Naive thymus-derived CD4-positive, alpha-beta T cell (primary cell): ENCODE data around the gene PODN. TPM values are rescaled to one million over a fixed set of nuclear protein-coding genes. Genes with fewer than 3 reads are reported as not detected.
A peak's percentile ranks its signal among the peaks of the same experiment; 100 is the strongest.

Experiments used
- ATAC-seq: fragments of 150-1000 bp; cut with Tn5 transposase; 2 replicates; pipeline ENCODE4 v1.10.0; 2021; ENCODE audit warnings: mild to moderate bottlenecking, moderate library complexity
- CTCF ChIA-PET: fragments of 350-600 bp; sonication (Branson Sonifier 250); formaldehyde crosslinking; loops from one replicate; lab custom pipeline; 2021; ENCODE audit warnings: antibody characterized with exemption; lab: Charles Lee
- POLR2A ChIA-PET: fragments of 350-600 bp; sonication (Branson Sonifier 250); formaldehyde crosslinking; loops from one replicate; lab custom pipeline; 2021; ENCODE audit warnings: antibody characterized with exemption, inconsistent platforms; lab: Charles Lee
- DNase-seq, 9 donors: peaks; one replicate each; pipeline versions ENCODE4 v3.0.0 to v3.0.0-alpha.2; 2020 to 2022; ENCODE audit warnings: mixed read lengths in 1 of 9
- H3K27ac ChIP-seq: one replicate; pipeline ENCODE4 v1.7.0; 2013; ENCODE audit warnings: mild to moderate bottlenecking, low read depth, low read length, moderate library complexity
- H3K27me3 ChIP-seq, 2 donors: one replicate each; pipeline ENCODE4 v1.7.0; 2013; ENCODE audit warnings: low read length in 2 of 2, mild to moderate bottlenecking in 2 of 2, moderate library complexity in 2 of 2; ENCODE audit not compliant: control insufficient read depth in 2 of 2, insufficient read depth in 2 of 2
- H3K36me3 ChIP-seq, 3 experiments: 1 replicate in 2 of 3; 2 replicates in 1 of 3; pipeline ENCODE4 v1.7.0; 2013; ENCODE audit warnings: low read length in 3 of 3, mild to moderate bottlenecking in 3 of 3, moderate library complexity in 1 of 3; ENCODE audit not compliant: insufficient read depth in 3 of 3, control insufficient read depth in 2 of 3
- H3K4me1 ChIP-seq, 2 donors: one replicate each; pipeline ENCODE4 v1.7.0; 2013; ENCODE audit warnings: low read length in 2 of 2, mild to moderate bottlenecking in 2 of 2, moderate library complexity in 1 of 2; ENCODE audit not compliant: control insufficient read depth in 2 of 2, insufficient read depth in 2 of 2
- H3K4me3 ChIP-seq: 2 replicates; pipeline ENCODE4 v1.7.0; 2013; ENCODE audit warnings: mild to moderate bottlenecking, low read length
- H3K9me3 ChIP-seq, 3 experiments: 1 replicate in 2 of 3; 2 replicates in 1 of 3; pipeline ENCODE4 v1.7.0; 2013; ENCODE audit warnings: low read length in 3 of 3; ENCODE audit not compliant: control insufficient read depth in 2 of 3
- H3K27ac Mint-ChIP-seq, 9 donors: one replicate each; pipeline ENCODE4 v1.8.0; 2020 to 2022; ENCODE audit warnings: mixed read lengths in 9 of 9, mild to moderate bottlenecking in 8 of 9, moderate library complexity in 5 of 9, inconsistent platforms in 2 of 9
- H3K27me3 Mint-ChIP-seq, 5 donors: one replicate each; pipeline ENCODE4 v1.8.0; 2021 to 2022; ENCODE audit warnings: mixed read lengths in 5 of 5, mild to moderate bottlenecking in 1 of 5
- H3K36me3 Mint-ChIP-seq, 5 donors: one replicate each; pipeline ENCODE4 v1.8.0; 2020 to 2022; ENCODE audit warnings: mixed read lengths in 5 of 5, mild to moderate bottlenecking in 3 of 5, inconsistent platforms in 1 of 5
- H3K4me1 Mint-ChIP-seq, 7 donors: one replicate each; pipeline ENCODE4 v1.8.0; 2020 to 2022; ENCODE audit warnings: mixed read lengths in 7 of 7, mild to moderate bottlenecking in 3 of 7, inconsistent platforms in 1 of 7
- H3K4me3 Mint-ChIP-seq, 10 donors: one replicate each; pipeline ENCODE4 v1.8.0; 2020 to 2022; ENCODE audit warnings: mild to moderate bottlenecking in 10 of 10, mixed read lengths in 10 of 10, moderate library complexity in 6 of 10, inconsistent platforms in 2 of 10
- H3K9me3 Mint-ChIP-seq, 11 donors: one replicate each; pipeline ENCODE4 v1.8.0; 2020 to 2022; ENCODE audit warnings: mixed read lengths in 11 of 11, mild to moderate bottlenecking in 4 of 11, inconsistent platforms in 1 of 11, moderate library complexity in 1 of 11
- intact Hi-C, 2 donors: fragments of 100-400 bp; cut with micrococcal nuclease; formaldehyde crosslinking; loops; one replicate each; pipeline ENCODE4 v1.15.1; 2023
- polyA plus RNA-seq, 2 donors: library from polyadenylated mRNA; unstranded; fragments of 300-500 nt; fragmentation: Illumina TruSeq; gene quantifications; one replicate each; pipeline ENCODE4 v1.2.3, GENCODE V29; 2021
- total RNA-seq, 6 experiments: library from RNA in 5 of 6; stranded (reverse) in 5 of 6; gene quantifications; 1 replicate in 5 of 6; 2 replicates in 1 of 6; pipeline ENCODE4 v1.2.3 and lab custom pipeline; 2021 to 2026

PODN gene
- total and polyA plus RNA-seq, 7 experiments from 2014 or later, result 0.88 TPM; not detected in 6

GRCh38 chr1:53061123-53061858 lies 722 bp upstream of the PODN start:
- H3K9me3 ChIP-seq, result no peaks in the 10 kb centered on the region
- H3K27ac ChIP-seq, result no peak overlapping the region
- peaks cover 0 to 14% of the 10 kb centered on the region in 2 donors for H3K27me3 ChIP-seq
- no peaks in the 10 kb centered on the region for H3K36me3 ChIP-seq
- no peak overlapping the region for H3K4me3 ChIP-seq
- Mint-ChIP-seq H3K4me1 (peaks cover 0 to 17% (median 12%) of the 10 kb centered on the region in 7 donors), H3K4me3 (peak overlapping the region in 8 of 10 donors; percentile 39 to 81 (median 60)), H3K27me3 (peaks cover 18 to 70% (median 36%) of the 10 kb centered on the region in 5 donors), H3K36me3 (no peaks in the 10 kb centered on the region), H3K27ac (no peak overlapping the region), H3K9me3 (no peaks in the 10 kb centered on the region)
- DNase-seq, result no peak
- intact Hi-C loops, result no loop called here
- POLR2A ChIA-PET, result no interaction called here
- H3K4me1 ChIP-seq, result peaks cover 0 to 9% of the 10 kb centered on the region in 2 donors
- ATAC-seq, result no peak
- CTCF ChIA-PET, result no interaction called here

DNA sequence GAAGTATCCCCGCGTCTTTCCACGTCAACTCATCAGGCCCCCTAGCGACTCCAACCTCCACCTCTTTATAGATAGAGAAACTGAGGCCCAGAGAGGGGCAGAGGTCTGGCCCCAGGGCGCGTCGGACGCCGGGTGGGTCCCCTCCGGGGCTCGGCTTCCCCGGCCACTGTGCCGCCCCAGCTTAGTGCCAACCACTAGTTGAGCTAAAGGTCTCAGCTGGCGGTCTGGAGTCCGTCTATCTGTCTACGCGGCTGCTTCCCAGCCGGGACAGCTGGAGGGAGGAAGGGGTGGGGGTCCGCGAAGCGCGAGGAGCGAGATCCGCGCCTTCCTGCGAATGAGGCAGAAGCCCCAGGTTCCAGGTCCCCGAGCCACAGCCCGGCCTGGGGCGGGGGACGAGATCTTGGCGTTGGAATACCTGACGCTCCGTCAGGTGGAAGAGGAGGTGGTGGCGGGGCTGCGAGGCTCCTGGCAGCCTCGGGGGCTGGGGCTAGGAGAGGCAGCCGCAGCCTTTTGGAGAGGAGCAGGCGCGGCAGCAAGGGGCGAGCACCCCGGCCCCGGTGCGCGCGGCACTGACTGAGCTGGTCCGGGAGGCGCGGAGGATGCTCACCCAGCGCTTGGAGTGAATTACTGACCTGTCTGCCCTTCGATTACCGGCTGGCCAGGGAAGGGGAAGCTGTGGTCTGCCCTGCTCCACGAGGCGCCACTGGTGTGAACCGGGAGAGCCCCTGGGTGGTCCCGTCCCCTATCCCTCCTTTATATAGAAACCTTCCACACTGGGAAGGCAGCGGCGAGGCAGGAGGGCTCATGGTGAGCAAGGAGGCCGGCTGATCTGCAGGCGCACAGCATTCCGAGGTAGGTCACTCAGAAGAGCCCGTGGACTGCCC lies 937 bp downstream of the PODN start:
- peaks cover 18 to 67% (median 38%) of the 10 kb centered on the region in 5 donors for H3K27me3 Mint-ChIP-seq
- H3K4me3 ChIP-seq, result no peak overlapping the region

DNA sequence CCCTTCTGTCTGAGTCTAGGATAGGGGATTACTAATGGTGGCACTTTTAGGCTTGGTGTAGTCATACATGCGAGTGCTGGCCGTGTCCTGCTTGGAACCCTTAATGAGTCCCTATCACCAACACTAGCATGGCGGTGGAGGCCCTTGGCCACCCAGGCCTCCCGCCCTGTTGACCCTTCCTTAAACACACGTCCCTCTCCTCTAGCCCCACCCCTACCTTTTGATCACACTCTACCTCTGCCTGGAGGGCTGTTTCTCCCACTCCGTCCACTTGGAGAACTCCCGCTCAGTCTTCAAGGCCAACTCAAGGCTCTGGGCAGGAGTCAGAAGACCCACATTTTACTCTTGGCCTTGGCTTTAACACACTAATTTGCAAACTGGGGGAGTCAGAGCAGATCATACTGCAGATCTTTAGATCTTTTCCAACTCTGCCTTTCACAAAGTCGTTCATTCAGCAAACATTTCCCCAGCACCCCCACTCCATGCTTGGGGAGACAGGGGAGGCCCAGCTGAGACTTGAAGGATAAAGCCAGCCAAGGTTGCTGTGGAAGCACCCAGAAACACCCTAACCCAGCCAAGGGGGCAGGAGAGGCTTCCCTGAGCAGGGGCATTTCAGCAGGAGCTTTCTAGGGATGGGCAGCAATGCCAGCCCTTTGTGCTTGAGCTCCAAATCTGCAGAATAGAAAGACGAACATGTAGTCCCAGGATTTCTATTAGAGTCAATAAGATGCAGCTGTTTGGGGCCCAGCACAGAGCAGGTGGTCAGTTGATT lies 1.9 kb downstream of the PODN start:
- CTCF ChIA-PET, result no interaction called here
- peaks cover 0 to 14% of the 10 kb centered on the region in 2 donors for H3K27me3 ChIP-seq

More for the DNA sequence above, 937 bp downstream of the PODN start:
- Mint-ChIP-seq H3K36me3 (no peaks in the 10 kb centered on the region), H3K4me1 (peaks cover 0 to 17% (median 12%) of the 10 kb centered on the region in 7 donors), H3K4me3 (peak overlapping the region; percentile 20 to 81 (median 60)), H3K9me3 (no peaks in the 10 kb centered on the region), H3K27ac (no peak overlapping the region)
- H3K4me1 ChIP-seq, result peaks cover 0 to 9% of the 10 kb centered on the region in 2 donors
- ATAC-seq (no peak), DNase-seq (no peak)
- H3K27me3 ChIP-seq, result peaks cover 0 to 14% of the 10 kb centered on the region in 2 donors
- ChIA-PET POLR2A (no interaction called here), CTCF (no interaction called here)
- H3K27ac ChIP-seq, result no peak overlapping the region
- H3K36me3 ChIP-seq, result no peaks in the 10 kb centered on the region
- H3K9me3 ChIP-seq, result no peaks in the 10 kb centered on the region
- intact Hi-C loops, result no loop called here

DNA sequence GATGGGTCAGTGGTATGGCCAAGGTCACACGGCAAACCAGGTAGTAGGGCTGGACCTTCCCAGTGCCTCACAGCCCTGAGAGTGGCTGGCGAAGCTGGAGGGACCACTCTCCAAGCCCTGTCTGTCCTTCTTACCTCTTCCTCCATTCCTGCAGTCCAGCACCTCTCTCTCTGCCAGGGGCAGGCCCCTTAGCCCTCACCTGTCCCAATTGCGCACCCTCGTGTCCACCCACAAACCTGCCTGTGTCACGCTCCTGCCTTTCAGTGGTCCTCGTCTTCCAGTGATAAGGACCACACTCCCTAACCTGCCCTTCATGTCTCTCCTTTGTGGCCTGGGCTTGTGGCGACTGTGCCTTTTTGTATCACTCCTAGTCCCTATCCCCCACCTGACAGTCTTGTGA lies 3.4 kb downstream of the PODN start:
- Mint-ChIP-seq H3K27me3 (peaks cover 18 to 45% (median 36%) of the 10 kb centered on the region in 5 donors), H3K4me3 (no peak overlapping the region), H3K27ac (no peak overlapping the region), H3K4me1 (peaks cover 0 to 17% (median 12%) of the 10 kb centered on the region in 7 donors), H3K9me3 (no peaks in the 10 kb centered on the region), H3K36me3 (no peaks in the 10 kb centered on the region)
- Histone ChIP-seq H3K4me3 (no peak overlapping the region), H3K27me3 (peaks cover 0 to 14% of the 10 kb centered on the region in 2 donors), H3K36me3 (no peaks in the 10 kb centered on the region), H3K4me1 (peaks cover 0 to 9% of the 10 kb centered on the region in 2 donors), H3K27ac (no peak overlapping the region), H3K9me3 (no peaks in the 10 kb centered on the region)
- ChIA-PET POLR2A (no interaction called here), CTCF (no interaction called here)
- DNase-seq, result no peak
- intact Hi-C loops, result no loop called here
- no peak for ATAC-seq

More for the DNA sequence above, 1.9 kb downstream of the PODN start:
- Histone ChIP-seq H3K4me3 (no peak overlapping the region), H3K36me3 (no peaks in the 10 kb centered on the region), H3K27ac (no peak overlapping the region), H3K4me1 (peaks cover 0 to 9% of the 10 kb centered on the region in 2 donors), H3K9me3 (no peaks in the 10 kb centered on the region)
- intact Hi-C loops, result no loop called here
- H3K27me3 Mint-ChIP-seq, result peaks cover 18 to 60% (median 38%) of the 10 kb centered on the region in 5 donors
- peaks cover 0 to 17% (median 12%) of the 10 kb centered on the region in 7 donors for H3K4me1 Mint-ChIP-seq
- H3K4me3 Mint-ChIP-seq, result peak overlapping the region in 8 of 10 donors; percentile 11 to 81 (median 62)
- no peak overlapping the region for H3K27ac Mint-ChIP-seq
- POLR2A ChIA-PET, result no interaction called here
- ATAC-seq, result no peak
- H3K36me3 Mint-ChIP-seq, result no peaks in the 10 kb centered on the region
- no peaks in the 10 kb centered on the region for H3K9me3 Mint-ChIP-seq
- no peak for DNase-seq

- Mint-ChIP-seq H3K4me3 (no peak overlapping the region), H3K27ac (no peak overlapping the region), H3K4me1 (peaks cover 0 to 15% (median 10%) of the 10 kb centered on the region in 7 donors), H3K9me3 (no peaks in the 10 kb centered on the region), H3K36me3 (no peaks in the 10 kb centered on the region), H3K27me3 (peaks cover 18 to 34% (median 29%) of the 10 kb centered on the region in 5 donors)
- DNase-seq, result no peak
- H3K4me3 ChIP-seq, result no peak overlapping the region
- CTCF ChIA-PET, result interaction anchor here (0.6 kb wide), 1 partner anchor 1950 kb away, joined by 3 read pairs; no protein-coding TSS in a partner anchor
- POLR2A ChIA-PET, result no interaction called here
- peaks cover 0 to 14% of the 10 kb centered on the region in 2 donors for H3K27me3 ChIP-seq
- intact Hi-C loops, result no loop called here
- no peak for ATAC-seq
- no peak overlapping the region for H3K27ac ChIP-seq
- no peaks in the 10 kb centered on the region for H3K9me3 ChIP-seq
- peaks cover 0 to 9% of the 10 kb centered on the region in 2 donors for H3K4me1 ChIP-seq
- no peaks in the 10 kb centered on the region for H3K36me3 ChIP-seq
These were observed 4.5 kb downstream of the PODN start for GRCh38 chr1:53066488-53066887.
